ENCODE data around the gene DNAH9.

The DNAH9 gene

DNA sequence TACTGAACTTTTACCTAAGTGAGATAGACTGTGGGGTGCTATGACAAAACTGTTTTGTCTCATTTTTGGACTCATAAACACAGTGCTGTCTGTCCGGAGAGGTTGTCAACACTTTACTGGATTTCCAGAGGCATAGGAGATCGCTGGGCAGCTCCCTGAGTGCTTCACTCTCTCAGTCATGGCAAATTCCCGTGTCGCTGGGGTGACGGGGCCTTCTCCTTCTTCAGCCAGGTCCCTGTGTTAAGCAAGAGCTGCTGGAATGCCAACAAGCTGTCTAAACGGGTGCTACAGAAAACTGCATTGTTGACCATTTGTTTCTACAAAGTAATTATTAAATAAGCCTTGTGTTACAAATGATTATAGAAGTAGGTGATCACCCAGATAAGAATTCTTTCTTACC lies 141.6 kb downstream of the DNAH9 start:
- in situ Hi-C loops (cut with HindIII; ENCODE audit: low pct_ligation_motif_present, low sequenced_read_pairs), result no loop called here
- Histone ChIP-seq H3K4me3 (ENCODE audit: low read depth, low read length) (no peak overlapping the region), H3K27me3 (replicated peaks) (no peaks in the 10 kb centered on the region), H3K36me3 (replicated peaks) (no peaks in the 10 kb centered on the region), H3K27ac (no peak overlapping the region)
- TF ChIP-seq, protein P1, sequence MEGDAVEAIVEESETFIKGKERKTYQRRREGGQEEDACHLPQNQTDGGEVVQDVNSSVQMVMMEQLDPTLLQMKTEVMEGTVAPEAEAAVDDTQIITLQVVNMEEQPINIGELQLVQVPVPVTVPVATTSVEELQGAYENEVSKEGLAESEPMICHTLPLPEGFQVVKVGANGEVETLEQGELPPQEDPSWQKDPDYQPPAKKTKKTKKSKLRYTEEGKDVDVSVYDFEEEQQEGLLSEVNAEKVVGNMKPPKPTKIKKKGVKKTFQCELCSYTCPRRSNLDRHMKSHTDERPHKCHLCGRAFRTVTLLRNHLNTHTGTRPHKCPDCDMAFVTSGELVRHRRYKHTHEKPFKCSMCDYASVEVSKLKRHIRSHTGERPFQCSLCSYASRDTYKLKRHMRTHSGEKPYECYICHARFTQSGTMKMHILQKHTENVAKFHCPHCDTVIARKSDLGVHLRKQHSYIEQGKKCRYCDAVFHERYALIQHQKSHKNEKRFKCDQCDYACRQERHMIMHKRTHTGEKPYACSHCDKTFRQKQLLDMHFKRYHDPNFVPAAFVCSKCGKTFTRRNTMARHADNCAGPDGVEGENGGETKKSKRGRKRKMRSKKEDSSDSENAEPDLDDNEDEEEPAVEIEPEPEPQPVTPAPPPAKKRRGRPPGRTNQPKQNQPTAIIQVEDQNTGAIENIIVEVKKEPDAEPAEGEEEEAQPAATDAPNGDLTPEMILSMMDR (IDR thresholded peaks at IDR 0.05; ENCODE audit: low read depth, low read length, missing control alignments), result no peak
- no peak for DNase-seq

GRCh38 chr17:11742886-11743285 lies 144.6 kb downstream of the DNAH9 start:
- Histone ChIP-seq H3K27me3 (replicated peaks) (no peaks in the 10 kb centered on the region), H3K36me3 (replicated peaks) (no peaks in the 10 kb centered on the region), H3K27ac (no peak overlapping the region), H3K4me3 (ENCODE audit: low read depth, low read length) (no peak overlapping the region)
- TF ChIP-seq, protein P1 (IDR thresholded peaks at IDR 0.05; ENCODE audit: low read depth, low read length, missing control alignments), result no peak
- DNase-seq, result no peak
- in situ Hi-C loops (cut with HindIII; ENCODE audit: low pct_ligation_motif_present, low sequenced_read_pairs), result no loop called here

DNA sequence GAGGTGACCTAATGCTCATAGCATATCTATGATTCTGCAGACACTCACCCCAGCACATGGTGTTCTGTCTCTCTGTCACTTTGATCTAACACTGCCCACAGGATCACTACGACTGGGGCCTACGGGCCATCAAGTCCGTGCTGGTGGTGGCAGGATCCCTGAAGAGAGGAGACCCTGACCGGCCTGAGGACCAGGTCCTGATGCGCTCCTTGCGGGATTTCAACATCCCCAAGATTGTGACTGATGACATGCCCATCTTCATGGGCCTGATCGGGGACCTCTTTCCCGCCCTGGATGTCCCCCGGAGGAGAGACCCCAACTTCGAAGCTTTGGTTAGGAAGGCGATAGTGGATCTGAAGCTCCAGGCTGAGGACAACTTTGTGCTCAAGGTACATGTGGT lies 146.4 kb downstream of the DNAH9 start:
- H3K36me3 ChIP-seq (replicated peaks), result no peaks in the 10 kb centered on the region
- TF ChIP-seq, protein P1 (IDR thresholded peaks at IDR 0.05; ENCODE audit: low read depth, low read length, missing control alignments), result no peak
- no peaks in the 10 kb centered on the region for H3K27me3 ChIP-seq (replicated peaks)
- DNase-seq, result no peak
- in situ Hi-C loops (cut with HindIII; ENCODE audit: low pct_ligation_motif_present, low sequenced_read_pairs), result no loop called here
- no peak overlapping the region for H3K27ac ChIP-seq
- H3K4me3 ChIP-seq (ENCODE audit: low read depth, low read length), result no peak overlapping the region

DNA sequence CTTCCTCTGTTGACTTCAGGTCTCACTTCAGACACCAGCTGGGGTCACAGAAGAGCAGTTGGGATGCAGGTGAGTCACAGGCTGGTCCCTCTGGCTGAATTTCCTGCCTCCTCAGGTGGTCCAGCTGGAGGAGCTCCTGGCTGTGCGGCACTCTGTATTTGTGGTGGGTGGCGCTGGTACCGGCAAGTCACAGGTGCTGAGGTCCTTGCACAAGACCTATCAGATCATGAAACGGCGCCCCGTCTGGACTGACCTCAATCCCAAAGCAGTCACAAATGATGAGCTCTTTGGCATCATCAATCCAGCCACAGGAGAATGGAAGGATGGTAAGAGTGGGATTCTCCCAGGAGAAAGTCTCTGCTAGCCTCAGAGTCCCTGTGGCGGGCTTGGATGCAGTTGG lies 149.2 kb downstream of the DNAH9 start:
- Histone ChIP-seq H3K27me3 (replicated peaks) (no peaks in the 10 kb centered on the region), H3K36me3 (replicated peaks) (no peaks in the 10 kb centered on the region), H3K4me3 (ENCODE audit: low read depth, low read length) (no peak overlapping the region), H3K27ac (no peak overlapping the region)
- no peak for DNase-seq
- TF ChIP-seq, protein P1 (IDR thresholded peaks at IDR 0.05; ENCODE audit: low read depth, low read length, missing control alignments), result no peak
- in situ Hi-C loops (cut with HindIII; ENCODE audit: low pct_ligation_motif_present, low sequenced_read_pairs), result no loop called here

GRCh38 chr17:11757815-11758214 lies 159.5 kb downstream of the DNAH9 start:
- TF ChIP-seq, protein P1 (IDR thresholded peaks at IDR 0.05; ENCODE audit: low read depth, low read length, missing control alignments), result no peak
- H3K27me3 ChIP-seq (replicated peaks), result no peaks in the 10 kb centered on the region
- no peak for DNase-seq
- no peaks in the 10 kb centered on the region for H3K36me3 ChIP-seq (replicated peaks)
- H3K27ac ChIP-seq, result no peak overlapping the region
- in situ Hi-C loops (cut with HindIII; ENCODE audit: low pct_ligation_motif_present, low sequenced_read_pairs), result no loop called here
- no peak overlapping the region for H3K4me3 ChIP-seq (ENCODE audit: low read depth, low read length)

- no peaks in the 10 kb centered on the region for H3K36me3 ChIP-seq (replicated peaks)
- in situ Hi-C loops (cut with HindIII; ENCODE audit: low pct_ligation_motif_present, low sequenced_read_pairs), result no loop called here
- H3K4me3 ChIP-seq (ENCODE audit: low read depth, low read length), result no peak overlapping the region
- TF ChIP-seq, protein P1 (IDR thresholded peaks at IDR 0.05; ENCODE audit: low read depth, low read length, missing control alignments), result no peak
- no peaks in the 10 kb centered on the region for H3K27me3 ChIP-seq (replicated peaks)
- no peak overlapping the region for H3K27ac ChIP-seq
- DNase-seq, result no peak
Measured at GRCh38 chr17:11768106-11768505, 169.8 kb downstream of the DNAH9 start.
